GM19193 (cell line): ENCODE results near the gene MCF2L.

Experiments
- POLR2A ChIP-seq: IDR thresholded peaks from 4 replicates; pipeline ENCODE4 v1.6.1; 2011; ENCODE audit not compliant: insufficient read depth, insufficient read length; ENCODE audit errors: extremely low read depth

MCF2L gene

GRCh38 chr13:112981451-112981850 is 12.4 kb downstream of the MCF2L start:
- TF ChIP-seq POLR2A, result no peak

- TF ChIP-seq POLR2A, result no peak
Observed at GRCh38 chr13:112982281-112983041, 13.4 kb downstream of the MCF2L start.

GRCh38 chr13:112983042-112983305 is 14.0 kb downstream of the MCF2L start:
- TF ChIP-seq POLR2A, result no peak

- no peak for TF ChIP-seq POLR2A
Observed at GRCh38 chr13:112983428-112984196, 14.6 kb downstream of the MCF2L start.

GRCh38 chr13:112984501-112984900 is 15.5 kb downstream of the MCF2L start:
- TF ChIP-seq POLR2A, result no peak

GRCh38 chr13:112984954-112985802 is 16.2 kb downstream of the MCF2L start:
- TF ChIP-seq POLR2A, result no peak

- no peak for TF ChIP-seq POLR2A
Observed at GRCh38 chr13:112985803-112986408, 16.9 kb downstream of the MCF2L start.

GRCh38 chr13:112986470-112986869 is 17.5 kb downstream of the MCF2L start:
- TF ChIP-seq POLR2A, result no peak

GRCh38 chr13:112986946-112987681 is 18.1 kb downstream of the MCF2L start:
- TF ChIP-seq POLR2A, result no peak

- no peak for TF ChIP-seq POLR2A
Observed at GRCh38 chr13:112987682-112988024, 18.6 kb downstream of the MCF2L start.

GRCh38 chr13:112990783-112991182 is 21.8 kb downstream of the MCF2L start:
- no peak for TF ChIP-seq POLR2A

- no peak for TF ChIP-seq POLR2A
Observed at GRCh38 chr13:112991609-112992008, 22.6 kb downstream of the MCF2L start.

GRCh38 chr13:112992931-112993680 is 24.1 kb downstream of the MCF2L start:
- no peak for TF ChIP-seq POLR2A
